ENCODE results near the gene MAGEB17.

GRCh38 chrX:16148896-16149295, 18.4 kb upstream of the MAGEB17 start:
- TF ChIP-seq POLR2AphosphoS5 (IDR thresholded peaks at IDR 0.05) = no peak
- no peak for TF ChIP-seq CTCF (IDR thresholded peaks at IDR 0.05)
- no peak for TF ChIP-seq EP300 (IDR thresholded peaks at IDR 0.05)
- TF ChIP-seq POLR2A (IDR thresholded peaks at IDR 0.05) = no peak

All from stomach (tissue), 4 donors.